NCI-H510A treated with DMSO at 0.1 percent for 48 hours (cell line): ENCODE measurements around the gene HMMR.
"Not testable (repeated sequence)": the region's sequence is repeated elsewhere in the genome, so short reads cannot be mapped to it uniquely, and the experiment has no call there.

Experiments used
- DNase-seq: peaks from one replicate; lab custom pipeline; 2025; lab: John Stamatoyannopoulos, UW

The HMMR gene

GRCh38 chr5:163460562-163461171, at the start of gene HMMR:
Gene HMMR (plus strand): TSS chr5:163460632. CDS start chr5:163460693, 61 bp downstream.
- peak; percentile 24 for DNase-seq

- not testable (repeated sequence) for DNase-seq
Measured at GRCh38 chr5:163415673-163416072, 44.8 kb upstream of the HMMR start.

GRCh38 chr5:163424836-163425235, 35.6 kb upstream of the HMMR start:
- DNase-seq, result no peak

GRCh38 chr5:163426128-163426527, 34.3 kb upstream of the HMMR start:
- DNase-seq, result not testable (repeated sequence)

GRCh38 chr5:163432544-163432943, 27.9 kb upstream of the HMMR start:
- no peak for DNase-seq

GRCh38 chr5:163433271-163433670, 27.2 kb upstream of the HMMR start:
- no peak for DNase-seq

- no peak for DNase-seq
Measured at GRCh38 chr5:163434401-163434866, 26.0 kb upstream of the HMMR start.

- DNase-seq, result no peak
Measured at GRCh38 chr5:163436515-163436914, 23.9 kb upstream of the HMMR start.

- no peak for DNase-seq
Measured at GRCh38 chr5:163437011-163437308, 23.5 kb upstream of the HMMR start.

GRCh38 chr5:163437309-163438182, 22.9 kb upstream of the HMMR start, which contains the start of gene CCNG1:
Gene CCNG1 (plus strand): TSS chr5:163437595. CDS start chr5:163439257, 1,662 bp downstream.
- peak; percentile 88 for DNase-seq

GRCh38 chr5:163439092-163439425, 21.4 kb upstream of the HMMR start:
- no peak for DNase-seq

- no peak for DNase-seq
Measured at GRCh38 chr5:163440954-163441353, 19.5 kb upstream of the HMMR start.

GRCh38 chr5:163444526-163444925, 15.9 kb upstream of the HMMR start:
- DNase-seq, result no peak

GRCh38 chr5:163445345-163445744, 15.1 kb upstream of the HMMR start:
- no peak for DNase-seq

- no peak for DNase-seq
Measured at GRCh38 chr5:163447191-163447590, 13.2 kb upstream of the HMMR start.

- no peak for DNase-seq
Measured at GRCh38 chr5:163447875-163448274, 12.6 kb upstream of the HMMR start.

GRCh38 chr5:163448491-163448890, 11.9 kb upstream of the HMMR start:
- DNase-seq, result no peak

GRCh38 chr5:163451489-163451888, 8.9 kb upstream of the HMMR start:
- no peak for DNase-seq

- no peak for DNase-seq
Measured at GRCh38 chr5:163453705-163454104, 6.7 kb upstream of the HMMR start.

GRCh38 chr5:163455406-163455805, 5.0 kb upstream of the HMMR start:
- not testable (repeated sequence) for DNase-seq

GRCh38 chr5:163456029-163456589, 4.3 kb upstream of the HMMR start:
- DNase-seq, result no peak

- no peak for DNase-seq
Measured at GRCh38 chr5:163456840-163457239, 3.6 kb upstream of the HMMR start.

- no peak for DNase-seq
Measured at GRCh38 chr5:163458778-163459385, 1.6 kb upstream of the HMMR start.
